ENCODE measurements around the gene TWIST2. TPM values are rescaled to one million over a fixed set of nuclear protein-coding genes. Genes with fewer than 3 reads are reported as not detected.

Gene TWIST2
- polyA plus RNA-seq, 1 of the 3 experiments (the other 2 are of a cell fraction) = 19.5 TPM

DNA sequence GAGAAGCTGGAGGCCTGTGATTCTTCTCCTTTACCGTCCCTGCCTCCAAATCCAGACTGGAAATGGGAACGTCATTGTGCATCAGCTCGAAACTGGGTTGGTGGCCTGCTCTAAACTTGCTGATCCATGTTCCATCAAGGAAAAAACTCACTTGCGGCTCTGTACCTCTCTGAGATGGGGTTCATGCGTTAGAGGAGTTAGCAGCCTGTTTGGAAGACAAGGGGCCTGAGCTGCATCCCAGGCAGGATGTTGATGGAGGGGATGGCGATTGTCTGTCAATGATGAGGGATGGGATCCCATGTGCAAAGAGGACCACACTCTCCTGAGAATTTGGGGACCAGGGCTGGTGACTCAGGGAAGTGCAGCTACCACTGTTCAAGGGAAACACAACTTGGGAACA, 26.0 kb downstream of the TWIST2 start:
- Histone ChIP-seq H2AFZ (ENCODE audit: low read depth) (no peak overlapping the region), H4K20me1 (ENCODE audit: insufficient read depth) (no peaks in the 10 kb centered on the region), H3K4me3 (ENCODE audit: low read depth in 2 of 2, low read length in 1 of 2) (no peak overlapping the region), H3K27ac (ENCODE audit: low read depth in 2 of 2, low read length in 1 of 2) (no peak overlapping the region), H3K9ac (no peak overlapping the region), H3K79me2 (ENCODE audit: insufficient read depth) (no peaks in the 10 kb centered on the region), H3F3A (replicated peaks; ENCODE audit: insufficient read depth) (no peaks in the 10 kb centered on the region), H3K9me2 (no peaks in the 10 kb centered on the region), H3K27me3 (ENCODE audit: insufficient read depth) (no peaks in the 10 kb centered on the region), H3K4me2 (no peak overlapping the region), H3K9me3 (no peaks in the 10 kb centered on the region), H3K4me1 (ENCODE audit: control insufficient read depth in 1 of 2, insufficient read depth in 2 of 2, low read depth in 1 of 2, low read length in 1 of 2) (no peaks in the 10 kb centered on the region), H3K36me3 (replicated peaks in 1 of 2; ENCODE audit: control insufficient read depth in 1 of 2, insufficient read depth in 2 of 2, low read length in 1 of 2) (no peaks in the 10 kb centered on the region)
- 100% methylated on average over 6 of the region's 6 CpGs for WGBS (ENCODE audit: low lambda C conversion rate)
- no peak for DNase-seq
- ChIA-PET CTCF (interaction anchor here (1.4 to 1.5 kb wide), 2 partner anchors 8 to 24 kb away, joined by 3 to 5 read pairs; no protein-coding TSS in a partner anchor), POLR2A (no interaction called here)
- TF ChIP-seq, protein P1, sequence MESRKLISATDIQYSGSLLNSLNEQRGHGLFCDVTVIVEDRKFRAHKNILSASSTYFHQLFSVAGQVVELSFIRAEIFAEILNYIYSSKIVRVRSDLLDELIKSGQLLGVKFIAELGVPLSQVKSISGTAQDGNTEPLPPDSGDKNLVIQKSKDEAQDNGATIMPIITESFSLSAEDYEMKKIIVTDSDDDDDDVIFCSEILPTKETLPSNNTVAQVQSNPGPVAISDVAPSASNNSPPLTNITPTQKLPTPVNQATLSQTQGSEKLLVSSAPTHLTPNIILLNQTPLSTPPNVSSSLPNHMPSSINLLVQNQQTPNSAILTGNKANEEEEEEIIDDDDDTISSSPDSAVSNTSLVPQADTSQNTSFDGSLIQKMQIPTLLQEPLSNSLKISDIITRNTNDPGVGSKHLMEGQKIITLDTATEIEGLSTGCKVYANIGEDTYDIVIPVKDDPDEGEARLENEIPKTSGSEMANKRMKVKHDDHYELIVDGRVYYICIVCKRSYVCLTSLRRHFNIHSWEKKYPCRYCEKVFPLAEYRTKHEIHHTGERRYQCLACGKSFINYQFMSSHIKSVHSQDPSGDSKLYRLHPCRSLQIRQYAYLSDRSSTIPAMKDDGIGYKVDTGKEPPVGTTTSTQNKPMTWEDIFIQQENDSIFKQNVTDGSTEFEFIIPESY (IDR thresholded peaks at IDR 0.05; ENCODE audit: borderline replicate concordance, low read depth) = no peak
- TF ChIP-seq, protein P2, sequence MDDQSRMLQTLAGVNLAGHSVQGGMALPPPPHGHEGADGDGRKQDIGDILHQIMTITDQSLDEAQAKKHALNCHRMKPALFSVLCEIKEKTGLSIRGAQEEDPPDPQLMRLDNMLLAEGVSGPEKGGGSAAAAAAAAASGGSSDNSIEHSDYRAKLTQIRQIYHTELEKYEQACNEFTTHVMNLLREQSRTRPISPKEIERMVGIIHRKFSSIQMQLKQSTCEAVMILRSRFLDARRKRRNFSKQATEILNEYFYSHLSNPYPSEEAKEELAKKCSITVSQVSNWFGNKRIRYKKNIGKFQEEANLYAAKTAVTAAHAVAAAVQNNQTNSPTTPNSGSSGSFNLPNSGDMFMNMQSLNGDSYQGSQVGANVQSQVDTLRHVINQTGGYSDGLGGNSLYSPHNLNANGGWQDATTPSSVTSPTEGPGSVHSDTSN (IDR thresholded peaks at IDR 0.05) = no peak
- TF ChIP-seq NFIC (IDR thresholded peaks at IDR 0.05; ENCODE audit: borderline replicate concordance) = no peak
- TF ChIP-seq POLR2AphosphoS5 (IDR thresholded peaks at IDR 0.05; ENCODE audit: low read depth, low read length) = no peak
- TF ChIP-seq NRF1 (IDR thresholded peaks at IDR 0.05; ENCODE audit: low read depth, low read length) = no peak
- TF ChIP-seq, protein P3, sequence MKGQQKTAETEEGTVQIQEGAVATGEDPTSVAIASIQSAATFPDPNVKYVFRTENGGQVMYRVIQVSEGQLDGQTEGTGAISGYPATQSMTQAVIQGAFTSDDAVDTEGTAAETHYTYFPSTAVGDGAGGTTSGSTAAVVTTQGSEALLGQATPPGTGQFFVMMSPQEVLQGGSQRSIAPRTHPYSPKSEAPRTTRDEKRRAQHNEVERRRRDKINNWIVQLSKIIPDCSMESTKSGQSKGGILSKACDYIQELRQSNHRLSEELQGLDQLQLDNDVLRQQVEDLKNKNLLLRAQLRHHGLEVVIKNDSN (IDR thresholded peaks at IDR 0.05; ENCODE audit: borderline replicate concordance, low read depth) = no peak
- TF ChIP-seq YY1 (IDR thresholded peaks at IDR 0.05; ENCODE audit: low read depth) = no peak
- TF ChIP-seq RCOR1 (IDR thresholded peaks at IDR 0.05; ENCODE audit: low read length) = no peak
- no peak for TF ChIP-seq FOXJ3 (CRISPR knock-in tag; IDR thresholded peaks at IDR 0.05)

GRCh38 chr2:238874330-238875050, 26.6 kb downstream of the TWIST2 start:
- Histone ChIP-seq H3F3A (replicated peaks; ENCODE audit: insufficient read depth) (no peaks in the 10 kb centered on the region), H3K4me2 (no peak overlapping the region), H3K9me2 (no peaks in the 10 kb centered on the region), H3K79me2 (ENCODE audit: insufficient read depth) (no peaks in the 10 kb centered on the region), H3K9me3 (no peaks in the 10 kb centered on the region), H3K9ac (no peak overlapping the region), H2AFZ (ENCODE audit: low read depth) (no peak overlapping the region), H3K27me3 (ENCODE audit: insufficient read depth) (no peaks in the 10 kb centered on the region), H3K4me1 (ENCODE audit: control insufficient read depth in 1 of 2, insufficient read depth in 2 of 2, low read depth in 1 of 2, low read length in 1 of 2) (no peaks in the 10 kb centered on the region), H4K20me1 (ENCODE audit: insufficient read depth) (no peaks in the 10 kb centered on the region), H3K36me3 (replicated peaks in 1 of 2; ENCODE audit: control insufficient read depth in 1 of 2, insufficient read depth in 2 of 2, low read length in 1 of 2) (no peaks in the 10 kb centered on the region), H3K4me3 (ENCODE audit: low read depth in 2 of 2, low read length in 1 of 2) (no peak overlapping the region), H3K27ac (ENCODE audit: low read depth in 2 of 2, low read length in 1 of 2) (no peak overlapping the region)
- DNase-seq = no peak
- CTCF ChIA-PET = interaction anchor here (0.6 to 1.5 kb wide), 4 partner anchors 8 to 637 kb away, joined by 3 to 5 read pairs (median 3); no protein-coding TSS in a partner anchor
- POLR2A ChIA-PET = no interaction called here
- WGBS (ENCODE audit: low lambda C conversion rate) = 89% methylated on average over 11 of the region's 11 CpGs
- TF ChIP-seq ELF1 (IDR thresholded peaks at IDR 0.05) (no peak), FOXM1 (IDR thresholded peaks at IDR 0.05; ENCODE audit: low read depth) (no peak), YY1 (IDR thresholded peaks at IDR 0.05; ENCODE audit: low read depth) (no peak), RXRA (IDR thresholded peaks at IDR 0.05; ENCODE audit: borderline replicate concordance, low read depth) (no peak), SMC3 (IDR thresholded peaks at IDR 0.05; ENCODE audit: low read depth, low read length) (no peak), TAF1 (IDR thresholded peaks at IDR 0.05; ENCODE audit: borderline replicate concordance, low read depth, low read length) (no peak), EZH2phosphoT487 (IDR thresholded peaks at IDR 0.05; ENCODE audit: borderline replicate concordance, low read depth) (no peak), TCF12 (IDR thresholded peaks at IDR 0.05) (no peak), POLR2AphosphoS5 (IDR thresholded peaks at IDR 0.05; ENCODE audit: low read depth, low read length) (no peak), CHD2 (IDR thresholded peaks at IDR 0.05; ENCODE audit: low read length, partially characterized antibody) (no peak), NFIC (IDR thresholded peaks at IDR 0.05; ENCODE audit: borderline replicate concordance) (no peak), NRF1 (IDR thresholded peaks at IDR 0.05; ENCODE audit: low read depth, low read length) (no peak)
- TF ChIP-seq, protein P4, sequence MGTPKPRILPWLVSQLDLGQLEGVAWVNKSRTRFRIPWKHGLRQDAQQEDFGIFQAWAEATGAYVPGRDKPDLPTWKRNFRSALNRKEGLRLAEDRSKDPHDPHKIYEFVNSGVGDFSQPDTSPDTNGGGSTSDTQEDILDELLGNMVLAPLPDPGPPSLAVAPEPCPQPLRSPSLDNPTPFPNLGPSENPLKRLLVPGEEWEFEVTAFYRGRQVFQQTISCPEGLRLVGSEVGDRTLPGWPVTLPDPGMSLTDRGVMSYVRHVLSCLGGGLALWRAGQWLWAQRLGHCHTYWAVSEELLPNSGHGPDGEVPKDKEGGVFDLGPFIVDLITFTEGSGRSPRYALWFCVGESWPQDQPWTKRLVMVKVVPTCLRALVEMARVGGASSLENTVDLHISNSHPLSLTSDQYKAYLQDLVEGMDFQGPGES (IDR thresholded peaks at IDR 0.05; ENCODE audit: low read depth, low read length) = no peak
- TF ChIP-seq, protein P5, sequence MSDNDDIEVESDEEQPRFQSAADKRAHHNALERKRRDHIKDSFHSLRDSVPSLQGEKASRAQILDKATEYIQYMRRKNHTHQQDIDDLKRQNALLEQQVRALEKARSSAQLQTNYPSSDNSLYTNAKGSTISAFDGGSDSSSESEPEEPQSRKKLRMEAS (IDR thresholded peaks at IDR 0.05; ENCODE audit: low read depth) = no peak
- TF ChIP-seq, protein P1 (IDR thresholded peaks at IDR 0.05; ENCODE audit: borderline replicate concordance, low read depth) = no peak
